ENCODE results near the gene DLGAP1. TPM values are rescaled to one million over a fixed set of nuclear protein-coding genes. Genes with fewer than 3 reads are reported as not detected.
A peak's percentile ranks its signal among the peaks of the same experiment; 100 is the strongest.

Gene DLGAP1
- total and polyA plus RNA-seq, 10 of the 15 experiments (the other 5 are each of a cell fraction or from before 2014, with no cell fraction given), result 0.23 to 27.6 (median 1.9) TPM

DNA sequence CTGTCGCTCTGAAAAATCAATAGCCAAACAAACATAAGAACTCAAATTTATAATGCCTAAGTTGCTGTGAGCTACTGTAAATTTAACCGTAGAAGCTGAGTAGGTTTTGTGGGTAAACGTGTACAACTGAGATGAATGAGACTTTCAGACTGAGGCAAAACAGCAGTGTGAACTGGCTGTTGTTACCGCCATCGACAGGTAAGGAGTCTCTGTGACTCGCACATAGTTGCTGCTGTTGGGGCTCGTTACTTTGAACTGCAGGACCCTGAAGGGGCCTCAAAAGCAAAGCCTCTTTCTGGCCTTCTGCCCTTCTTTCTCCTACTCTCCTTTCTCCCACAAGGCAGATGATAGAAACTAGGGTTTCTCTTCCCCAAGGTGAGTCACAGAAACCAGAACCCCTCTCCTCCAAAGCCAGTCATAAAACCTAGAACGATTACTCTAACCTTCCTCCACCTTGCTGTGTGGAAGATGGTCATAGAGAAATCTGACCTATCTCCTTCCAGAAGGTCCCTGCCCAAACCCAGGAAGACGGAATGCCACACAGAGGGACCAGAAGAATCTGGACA lies 101.2 kb downstream of the DLGAP1 start (continued):
- TF ChIP-seq, protein P1, sequence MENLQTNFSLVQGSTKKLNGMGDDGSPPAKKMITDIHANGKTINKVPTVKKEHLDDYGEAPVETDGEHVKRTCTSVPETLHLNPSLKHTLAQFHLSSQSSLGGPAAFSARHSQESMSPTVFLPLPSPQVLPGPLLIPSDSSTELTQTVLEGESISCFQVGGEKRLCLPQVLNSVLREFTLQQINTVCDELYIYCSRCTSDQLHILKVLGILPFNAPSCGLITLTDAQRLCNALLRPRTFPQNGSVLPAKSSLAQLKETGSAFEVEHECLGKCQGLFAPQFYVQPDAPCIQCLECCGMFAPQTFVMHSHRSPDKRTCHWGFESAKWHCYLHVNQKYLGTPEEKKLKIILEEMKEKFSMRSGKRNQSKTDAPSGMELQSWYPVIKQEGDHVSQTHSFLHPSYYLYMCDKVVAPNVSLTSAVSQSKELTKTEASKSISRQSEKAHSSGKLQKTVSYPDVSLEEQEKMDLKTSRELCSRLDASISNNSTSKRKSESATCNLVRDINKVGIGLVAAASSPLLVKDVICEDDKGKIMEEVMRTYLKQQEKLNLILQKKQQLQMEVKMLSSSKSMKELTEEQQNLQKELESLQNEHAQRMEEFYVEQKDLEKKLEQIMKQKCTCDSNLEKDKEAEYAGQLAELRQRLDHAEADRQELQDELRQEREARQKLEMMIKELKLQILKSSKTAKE (IDR thresholded peaks at IDR 0.05; ENCODE audit: low read depth, poor library complexity, severe bottlenecking), result peak; percentile 23
- TF ChIP-seq, protein P2, sequence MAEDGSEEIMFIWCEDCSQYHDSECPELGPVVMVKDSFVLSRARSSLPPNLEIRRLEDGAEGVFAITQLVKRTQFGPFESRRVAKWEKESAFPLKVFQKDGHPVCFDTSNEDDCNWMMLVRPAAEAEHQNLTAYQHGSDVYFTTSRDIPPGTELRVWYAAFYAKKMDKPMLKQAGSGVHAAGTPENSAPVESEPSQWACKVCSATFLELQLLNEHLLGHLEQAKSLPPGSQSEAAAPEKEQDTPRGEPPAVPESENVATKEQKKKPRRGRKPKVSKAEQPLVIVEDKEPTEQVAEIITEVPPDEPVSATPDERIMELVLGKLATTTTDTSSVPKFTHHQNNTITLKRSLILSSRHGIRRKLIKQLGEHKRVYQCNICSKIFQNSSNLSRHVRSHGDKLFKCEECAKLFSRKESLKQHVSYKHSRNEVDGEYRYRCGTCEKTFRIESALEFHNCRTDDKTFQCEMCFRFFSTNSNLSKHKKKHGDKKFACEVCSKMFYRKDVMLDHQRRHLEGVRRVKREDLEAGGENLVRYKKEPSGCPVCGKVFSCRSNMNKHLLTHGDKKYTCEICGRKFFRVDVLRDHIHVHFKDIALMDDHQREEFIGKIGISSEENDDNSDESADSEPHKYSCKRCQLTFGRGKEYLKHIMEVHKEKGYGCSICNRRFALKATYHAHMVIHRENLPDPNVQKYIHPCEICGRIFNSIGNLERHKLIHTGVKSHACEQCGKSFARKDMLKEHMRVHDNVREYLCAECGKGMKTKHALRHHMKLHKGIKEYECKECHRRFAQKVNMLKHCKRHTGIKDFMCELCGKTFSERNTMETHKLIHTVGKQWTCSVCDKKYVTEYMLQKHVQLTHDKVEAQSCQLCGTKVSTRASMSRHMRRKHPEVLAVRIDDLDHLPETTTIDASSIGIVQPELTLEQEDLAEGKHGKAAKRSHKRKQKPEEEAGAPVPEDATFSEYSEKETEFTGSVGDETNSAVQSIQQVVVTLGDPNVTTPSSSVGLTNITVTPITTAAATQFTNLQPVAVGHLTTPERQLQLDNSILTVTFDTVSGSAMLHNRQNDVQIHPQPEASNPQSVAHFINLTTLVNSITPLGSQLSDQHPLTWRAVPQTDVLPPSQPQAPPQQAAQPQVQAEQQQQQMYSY (CRISPR knock-in tag; IDR thresholded peaks at IDR 0.05), result no peak
- no peak for TF ChIP-seq PAX8 (IDR thresholded peaks at IDR 0.05)
- no peak for TF ChIP-seq POLR2A (IDR thresholded peaks at IDR 0.05; ENCODE audit: low read depth, low read length)
- TF ChIP-seq, protein P3, sequence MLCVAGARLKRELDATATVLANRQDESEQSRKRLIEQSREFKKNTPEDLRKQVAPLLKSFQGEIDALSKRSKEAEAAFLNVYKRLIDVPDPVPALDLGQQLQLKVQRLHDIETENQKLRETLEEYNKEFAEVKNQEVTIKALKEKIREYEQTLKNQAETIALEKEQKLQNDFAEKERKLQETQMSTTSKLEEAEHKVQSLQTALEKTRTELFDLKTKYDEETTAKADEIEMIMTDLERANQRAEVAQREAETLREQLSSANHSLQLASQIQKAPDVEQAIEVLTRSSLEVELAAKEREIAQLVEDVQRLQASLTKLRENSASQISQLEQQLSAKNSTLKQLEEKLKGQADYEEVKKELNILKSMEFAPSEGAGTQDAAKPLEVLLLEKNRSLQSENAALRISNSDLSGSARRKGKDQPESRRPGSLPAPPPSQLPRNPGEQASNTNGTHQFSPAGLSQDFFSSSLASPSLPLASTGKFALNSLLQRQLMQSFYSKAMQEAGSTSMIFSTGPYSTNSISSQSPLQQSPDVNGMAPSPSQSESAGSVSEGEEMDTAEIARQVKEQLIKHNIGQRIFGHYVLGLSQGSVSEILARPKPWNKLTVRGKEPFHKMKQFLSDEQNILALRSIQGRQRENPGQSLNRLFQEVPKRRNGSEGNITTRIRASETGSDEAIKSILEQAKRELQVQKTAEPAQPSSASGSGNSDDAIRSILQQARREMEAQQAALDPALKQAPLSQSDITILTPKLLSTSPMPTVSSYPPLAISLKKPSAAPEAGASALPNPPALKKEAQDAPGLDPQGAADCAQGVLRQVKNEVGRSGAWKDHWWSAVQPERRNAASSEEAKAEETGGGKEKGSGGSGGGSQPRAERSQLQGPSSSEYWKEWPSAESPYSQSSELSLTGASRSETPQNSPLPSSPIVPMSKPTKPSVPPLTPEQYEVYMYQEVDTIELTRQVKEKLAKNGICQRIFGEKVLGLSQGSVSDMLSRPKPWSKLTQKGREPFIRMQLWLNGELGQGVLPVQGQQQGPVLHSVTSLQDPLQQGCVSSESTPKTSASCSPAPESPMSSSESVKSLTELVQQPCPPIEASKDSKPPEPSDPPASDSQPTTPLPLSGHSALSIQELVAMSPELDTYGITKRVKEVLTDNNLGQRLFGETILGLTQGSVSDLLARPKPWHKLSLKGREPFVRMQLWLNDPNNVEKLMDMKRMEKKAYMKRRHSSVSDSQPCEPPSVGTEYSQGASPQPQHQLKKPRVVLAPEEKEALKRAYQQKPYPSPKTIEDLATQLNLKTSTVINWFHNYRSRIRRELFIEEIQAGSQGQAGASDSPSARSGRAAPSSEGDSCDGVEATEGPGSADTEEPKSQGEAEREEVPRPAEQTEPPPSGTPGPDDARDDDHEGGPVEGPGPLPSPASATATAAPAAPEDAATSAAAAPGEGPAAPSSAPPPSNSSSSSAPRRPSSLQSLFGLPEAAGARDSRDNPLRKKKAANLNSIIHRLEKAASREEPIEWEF (IDR thresholded peaks at IDR 0.05; ENCODE audit: insufficient replicate concordance, low read depth, low read length), result no peak
- peak; percentile 78 to 86 for TF ChIP-seq IKZF2 (IDR thresholded peaks at IDR 0.05)
- TF ChIP-seq ZNF274 (IDR thresholded peaks at IDR 0.05; ENCODE audit: insufficient read depth, insufficient read length), result no peak
- TF ChIP-seq, protein P4, sequence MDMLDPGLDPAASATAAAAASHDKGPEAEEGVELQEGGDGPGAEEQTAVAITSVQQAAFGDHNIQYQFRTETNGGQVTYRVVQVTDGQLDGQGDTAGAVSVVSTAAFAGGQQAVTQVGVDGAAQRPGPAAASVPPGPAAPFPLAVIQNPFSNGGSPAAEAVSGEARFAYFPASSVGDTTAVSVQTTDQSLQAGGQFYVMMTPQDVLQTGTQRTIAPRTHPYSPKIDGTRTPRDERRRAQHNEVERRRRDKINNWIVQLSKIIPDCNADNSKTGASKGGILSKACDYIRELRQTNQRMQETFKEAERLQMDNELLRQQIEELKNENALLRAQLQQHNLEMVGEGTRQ (IDR thresholded peaks at IDR 0.05; ENCODE audit: borderline replicate concordance, low read depth, low read length), result no peak
- TF ChIP-seq SREBF2 (IDR thresholded peaks at IDR 0.05; ENCODE audit: low read length), result no peak
- TF ChIP-seq ZNF24 (IDR thresholded peaks at IDR 0.05), result no peak
- TF ChIP-seq, protein P5, sequence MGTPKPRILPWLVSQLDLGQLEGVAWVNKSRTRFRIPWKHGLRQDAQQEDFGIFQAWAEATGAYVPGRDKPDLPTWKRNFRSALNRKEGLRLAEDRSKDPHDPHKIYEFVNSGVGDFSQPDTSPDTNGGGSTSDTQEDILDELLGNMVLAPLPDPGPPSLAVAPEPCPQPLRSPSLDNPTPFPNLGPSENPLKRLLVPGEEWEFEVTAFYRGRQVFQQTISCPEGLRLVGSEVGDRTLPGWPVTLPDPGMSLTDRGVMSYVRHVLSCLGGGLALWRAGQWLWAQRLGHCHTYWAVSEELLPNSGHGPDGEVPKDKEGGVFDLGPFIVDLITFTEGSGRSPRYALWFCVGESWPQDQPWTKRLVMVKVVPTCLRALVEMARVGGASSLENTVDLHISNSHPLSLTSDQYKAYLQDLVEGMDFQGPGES (IDR thresholded peaks at IDR 0.05), result no peak
- TF ChIP-seq IKZF1 (conservative IDR thresholded peaks at IDR 0.05), result peak; percentile 64
- TF ChIP-seq, protein P6, sequence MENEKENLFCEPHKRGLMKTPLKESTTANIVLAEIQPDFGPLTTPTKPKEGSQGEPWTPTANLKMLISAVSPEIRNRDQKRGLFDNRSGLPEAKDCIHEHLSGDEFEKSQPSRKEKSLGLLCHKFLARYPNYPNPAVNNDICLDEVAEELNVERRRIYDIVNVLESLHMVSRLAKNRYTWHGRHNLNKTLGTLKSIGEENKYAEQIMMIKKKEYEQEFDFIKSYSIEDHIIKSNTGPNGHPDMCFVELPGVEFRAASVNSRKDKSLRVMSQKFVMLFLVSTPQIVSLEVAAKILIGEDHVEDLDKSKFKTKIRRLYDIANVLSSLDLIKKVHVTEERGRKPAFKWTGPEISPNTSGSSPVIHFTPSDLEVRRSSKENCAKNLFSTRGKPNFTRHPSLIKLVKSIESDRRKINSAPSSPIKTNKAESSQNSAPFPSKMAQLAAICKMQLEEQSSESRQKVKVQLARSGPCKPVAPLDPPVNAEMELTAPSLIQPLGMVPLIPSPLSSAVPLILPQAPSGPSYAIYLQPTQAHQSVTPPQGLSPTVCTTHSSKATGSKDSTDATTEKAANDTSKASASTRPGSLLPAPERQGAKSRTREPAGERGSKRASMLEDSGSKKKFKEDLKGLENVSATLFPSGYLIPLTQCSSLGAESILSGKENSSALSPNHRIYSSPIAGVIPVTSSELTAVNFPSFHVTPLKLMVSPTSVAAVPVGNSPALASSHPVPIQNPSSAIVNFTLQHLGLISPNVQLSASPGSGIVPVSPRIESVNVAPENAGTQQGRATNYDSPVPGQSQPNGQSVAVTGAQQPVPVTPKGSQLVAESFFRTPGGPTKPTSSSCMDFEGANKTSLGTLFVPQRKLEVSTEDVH (IDR thresholded peaks at IDR 0.05; ENCODE audit: low read depth, partially characterized antibody), result no peak
- TF ChIP-seq ZNF622 (IDR thresholded peaks at IDR 0.05), result no peak
